Measurements from ENCODE around the gene ZBED6. TPM values are rescaled to one million over a fixed set of nuclear protein-coding genes. Genes with fewer than 3 reads are reported as not detected.
"Not testable (repeated sequence)": the region's sequence is repeated elsewhere in the genome, so short reads cannot be mapped to it uniquely, and the experiment has no call there.

The ZBED6 gene
- total RNA-seq, 1 experiment from 2014 or later, result 10.1 TPM

GRCh38 chr1:203796236-203796605 lies 798 bp downstream of the ZBED6 start:
- no peaks in the 10 kb centered on the region for H3K27me3 ChIP-seq (replicated peaks)
- H3K4me1 ChIP-seq (replicated peaks), result peaks cover 14% of the 10 kb centered on the region
- peak overlapping the region; percentile 98 for H3K27ac ChIP-seq
- peak overlapping the region; percentile 68 for H3K4me3 ChIP-seq
- peaks cover 51% of the 10 kb centered on the region for H3K36me3 ChIP-seq
- peak; percentile 48 to 69 for DNase-seq (ENCODE audit: low read depth in 1 of 2, low spot score in 2 of 2)
- H3K9me3 ChIP-seq (replicated peaks), result no peaks in the 10 kb centered on the region

- no peak for DNase-seq (ENCODE audit: low read depth in 1 of 2, low spot score in 2 of 2)
- Histone ChIP-seq H3K27me3 (replicated peaks) (no peaks in the 10 kb centered on the region), H3K27ac (no peak overlapping the region; the same call in 1 of the 2 replicates), H3K4me1 (replicated peaks) (peaks cover 14% of the 10 kb centered on the region), H3K9me3 (replicated peaks) (no peaks in the 10 kb centered on the region), H3K36me3 (peaks cover 60% of the 10 kb centered on the region), H3K4me3 (peak overlapping the region; percentile 68; the same call in 1 of the 2 replicates)
Observed at GRCh38 chr1:203797216-203797615, 1.8 kb downstream of the ZBED6 start.

GRCh38 chr1:203797948-203798655 lies 2.7 kb downstream of the ZBED6 start:
- Histone ChIP-seq H3K27ac (no peak overlapping the region), H3K4me3 (no peak overlapping the region), H3K36me3 (peaks cover 66% of the 10 kb centered on the region), H3K27me3 (replicated peaks) (no peaks in the 10 kb centered on the region), H3K9me3 (replicated peaks) (no peaks in the 10 kb centered on the region), H3K4me1 (replicated peaks) (peaks cover 14% of the 10 kb centered on the region)
- no peak for DNase-seq (ENCODE audit: low read depth in 1 of 2, low spot score in 2 of 2)

GRCh38 chr1:203799157-203799556 lies 3.7 kb downstream of the ZBED6 start:
- DNase-seq (ENCODE audit: low read depth in 1 of 2, low spot score in 2 of 2), result no peak
- H3K4me3 ChIP-seq, result no peak overlapping the region
- H3K36me3 ChIP-seq, result peaks cover 75% of the 10 kb centered on the region
- no peaks in the 10 kb centered on the region for H3K27me3 ChIP-seq (replicated peaks)
- H3K27ac ChIP-seq, result no peak overlapping the region
- H3K9me3 ChIP-seq (replicated peaks), result no peaks in the 10 kb centered on the region
- H3K4me1 ChIP-seq (replicated peaks), result peaks cover 14% of the 10 kb centered on the region

- no peak for DNase-seq (ENCODE audit: low read depth in 1 of 2, low spot score in 2 of 2)
- Histone ChIP-seq H3K36me3 (peaks cover 82% of the 10 kb centered on the region), H3K9me3 (replicated peaks) (no peaks in the 10 kb centered on the region), H3K4me3 (no peak overlapping the region), H3K27ac (no peak overlapping the region), H3K4me1 (replicated peaks) (peaks cover 11% of the 10 kb centered on the region), H3K27me3 (replicated peaks) (no peaks in the 10 kb centered on the region)
Observed at GRCh38 chr1:203799971-203800370, 4.5 kb downstream of the ZBED6 start.

- Histone ChIP-seq H3K9me3 (replicated peaks) (no peaks in the 10 kb centered on the region), H3K27ac (no peak overlapping the region), H3K4me3 (no peak overlapping the region), H3K36me3 (peaks cover 79% of the 10 kb centered on the region), H3K4me1 (replicated peaks) (peaks cover 3% of the 10 kb centered on the region; the same call in 1 of the 2 replicates), H3K27me3 (replicated peaks) (0 out of 2 replicates have a peak, but pooled peaks cover 3% of the 10 kb centered on the region)
- no peak for DNase-seq (ENCODE audit: low read depth in 1 of 2, low spot score in 2 of 2)
Observed at GRCh38 chr1:203805689-203806088, 10.3 kb downstream of the ZBED6 start.

GRCh38 chr1:203807196-203807595 lies 11.8 kb downstream of the ZBED6 start:
- peaks cover 77% of the 10 kb centered on the region for H3K36me3 ChIP-seq

GRCh38 chr1:203813581-203814341 lies 18.3 kb downstream of the ZBED6 start:
- Histone ChIP-seq H3K4me1 (replicated peaks) (no peaks in the 10 kb centered on the region), H3K27ac (no peak overlapping the region), H3K27me3 (replicated peaks) (no peaks in the 10 kb centered on the region), H3K36me3 (peaks cover 80% of the 10 kb centered on the region), H3K9me3 (replicated peaks) (no peaks in the 10 kb centered on the region), H3K4me3 (no peak overlapping the region)
- DNase-seq (ENCODE audit: low read depth in 1 of 2, low spot score in 2 of 2), result no peak

More at GRCh38 chr1:203807196-203807595, 11.8 kb downstream of the ZBED6 start:
- H3K27me3 ChIP-seq (replicated peaks), result 0 out of 2 replicates have a peak, but pooled peaks cover 3% of the 10 kb centered on the region
- H3K9me3 ChIP-seq (replicated peaks), result no peaks in the 10 kb centered on the region
- no peak overlapping the region for H3K27ac ChIP-seq
- H3K4me3 ChIP-seq, result no peak overlapping the region
- peaks cover 3% of the 10 kb centered on the region; the same call in 1 of the 2 replicates for H3K4me1 ChIP-seq (replicated peaks)
- DNase-seq (ENCODE audit: low read depth in 1 of 2, low spot score in 2 of 2), result peak in 1 of 2 experiments; percentile 10

- no peak overlapping the region for H3K27ac ChIP-seq
- DNase-seq (ENCODE audit: low read depth in 1 of 2, low spot score in 2 of 2), result no peak
- no peaks in the 10 kb centered on the region for H3K4me1 ChIP-seq (replicated peaks)
- H3K4me3 ChIP-seq, result no peak overlapping the region
- no peaks in the 10 kb centered on the region for H3K27me3 ChIP-seq (replicated peaks)
- H3K9me3 ChIP-seq (replicated peaks), result no peaks in the 10 kb centered on the region
- peaks cover 89% of the 10 kb centered on the region for H3K36me3 ChIP-seq
Observed at GRCh38 chr1:203818399-203818798, 23.0 kb downstream of the ZBED6 start.

GRCh38 chr1:203823306-203823705 lies 27.9 kb downstream of the ZBED6 start:
- H3K27ac ChIP-seq, result no peak overlapping the region
- H3K4me1 ChIP-seq (replicated peaks), result no peaks in the 10 kb centered on the region
- no peak for DNase-seq (ENCODE audit: low read depth in 1 of 2, low spot score in 2 of 2)
- H3K9me3 ChIP-seq (replicated peaks), result no peaks in the 10 kb centered on the region
- H3K36me3 ChIP-seq, result peaks cover 91% of the 10 kb centered on the region
- H3K27me3 ChIP-seq (replicated peaks), result no peaks in the 10 kb centered on the region
- H3K4me3 ChIP-seq, result no peak overlapping the region

- Histone ChIP-seq H3K27me3 (replicated peaks) (no peaks in the 10 kb centered on the region), H3K4me1 (replicated peaks) (no peaks in the 10 kb centered on the region), H3K36me3 (peaks cover 90% of the 10 kb centered on the region), H3K27ac (no peak overlapping the region), H3K4me3 (no peak overlapping the region), H3K9me3 (replicated peaks) (no peaks in the 10 kb centered on the region)
- DNase-seq (ENCODE audit: low read depth in 1 of 2, low spot score in 2 of 2), result no peak
Observed at GRCh38 chr1:203826175-203826574, 30.8 kb downstream of the ZBED6 start.

- Histone ChIP-seq H3K27ac (no peak overlapping the region), H3K36me3 (peaks cover 92% of the 10 kb centered on the region)
- DNase-seq (ENCODE audit: low read depth in 1 of 2, low spot score in 2 of 2), result no peak
Observed at GRCh38 chr1:203828002-203828401, 32.6 kb downstream of the ZBED6 start.

GRCh38 chr1:203828503-203828902 lies 33.1 kb downstream of the ZBED6 start:
- DNase-seq (ENCODE audit: low read depth in 1 of 2, low spot score in 2 of 2), result no peak
- Histone ChIP-seq H3K27ac (no peak overlapping the region), H3K4me1 (replicated peaks) (no peaks in the 10 kb centered on the region), H3K27me3 (replicated peaks) (no peaks in the 10 kb centered on the region), H3K9me3 (replicated peaks) (no peaks in the 10 kb centered on the region), H3K4me3 (no peak overlapping the region), H3K36me3 (peaks cover 90% of the 10 kb centered on the region)

More at GRCh38 chr1:203828002-203828401, 32.6 kb downstream of the ZBED6 start:
- H3K9me3 ChIP-seq (replicated peaks), result no peaks in the 10 kb centered on the region
- no peak overlapping the region for H3K4me3 ChIP-seq
- H3K27me3 ChIP-seq (replicated peaks), result no peaks in the 10 kb centered on the region
- no peaks in the 10 kb centered on the region for H3K4me1 ChIP-seq (replicated peaks)

- not testable (repeated sequence) for H3K4me1 ChIP-seq (replicated peaks); H3K9me3 ChIP-seq (replicated peaks); H3K27ac ChIP-seq; H3K27me3 ChIP-seq (replicated peaks); H3K4me3 ChIP-seq; DNase-seq (ENCODE audit: low read depth in 1 of 2, low spot score in 2 of 2)
- H3K36me3 ChIP-seq, result peaks cover 91% of the 10 kb centered on the region
Observed at GRCh38 chr1:203829247-203829646, 33.8 kb downstream of the ZBED6 start.

Data from SJSA1 (cell line).